ENCODE measurements around the gene URB2. TPM values are rescaled to one million over a fixed set of nuclear protein-coding genes. Genes with fewer than 3 reads are reported as not detected.

Gene URB2
- total and polyA plus RNA-seq, 2 experiments from 2014 or later, result 7.6 to 44.3 TPM

DNA sequence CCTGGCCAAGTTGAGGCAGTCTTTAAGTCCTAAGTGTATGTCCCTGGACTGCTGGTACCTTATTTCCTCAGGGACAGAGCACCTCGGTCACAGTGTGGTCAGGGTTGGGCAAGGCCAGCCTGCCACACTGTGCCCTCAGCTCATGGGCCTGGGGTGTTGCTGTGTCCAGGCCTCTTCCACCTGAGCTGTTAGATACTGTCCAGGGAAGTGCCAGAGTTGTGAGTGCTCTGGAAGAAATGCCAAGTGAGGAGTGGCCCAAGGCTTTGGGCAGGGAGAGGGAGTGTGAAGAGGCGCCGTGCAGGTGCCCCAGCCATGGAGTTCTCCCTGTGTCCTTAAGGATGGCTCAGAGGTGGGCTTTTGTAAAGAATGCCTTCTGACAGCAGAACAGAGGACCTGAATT, 15.3 kb downstream of the URB2 start (continued):
- TF ChIP-seq, protein P1, sequence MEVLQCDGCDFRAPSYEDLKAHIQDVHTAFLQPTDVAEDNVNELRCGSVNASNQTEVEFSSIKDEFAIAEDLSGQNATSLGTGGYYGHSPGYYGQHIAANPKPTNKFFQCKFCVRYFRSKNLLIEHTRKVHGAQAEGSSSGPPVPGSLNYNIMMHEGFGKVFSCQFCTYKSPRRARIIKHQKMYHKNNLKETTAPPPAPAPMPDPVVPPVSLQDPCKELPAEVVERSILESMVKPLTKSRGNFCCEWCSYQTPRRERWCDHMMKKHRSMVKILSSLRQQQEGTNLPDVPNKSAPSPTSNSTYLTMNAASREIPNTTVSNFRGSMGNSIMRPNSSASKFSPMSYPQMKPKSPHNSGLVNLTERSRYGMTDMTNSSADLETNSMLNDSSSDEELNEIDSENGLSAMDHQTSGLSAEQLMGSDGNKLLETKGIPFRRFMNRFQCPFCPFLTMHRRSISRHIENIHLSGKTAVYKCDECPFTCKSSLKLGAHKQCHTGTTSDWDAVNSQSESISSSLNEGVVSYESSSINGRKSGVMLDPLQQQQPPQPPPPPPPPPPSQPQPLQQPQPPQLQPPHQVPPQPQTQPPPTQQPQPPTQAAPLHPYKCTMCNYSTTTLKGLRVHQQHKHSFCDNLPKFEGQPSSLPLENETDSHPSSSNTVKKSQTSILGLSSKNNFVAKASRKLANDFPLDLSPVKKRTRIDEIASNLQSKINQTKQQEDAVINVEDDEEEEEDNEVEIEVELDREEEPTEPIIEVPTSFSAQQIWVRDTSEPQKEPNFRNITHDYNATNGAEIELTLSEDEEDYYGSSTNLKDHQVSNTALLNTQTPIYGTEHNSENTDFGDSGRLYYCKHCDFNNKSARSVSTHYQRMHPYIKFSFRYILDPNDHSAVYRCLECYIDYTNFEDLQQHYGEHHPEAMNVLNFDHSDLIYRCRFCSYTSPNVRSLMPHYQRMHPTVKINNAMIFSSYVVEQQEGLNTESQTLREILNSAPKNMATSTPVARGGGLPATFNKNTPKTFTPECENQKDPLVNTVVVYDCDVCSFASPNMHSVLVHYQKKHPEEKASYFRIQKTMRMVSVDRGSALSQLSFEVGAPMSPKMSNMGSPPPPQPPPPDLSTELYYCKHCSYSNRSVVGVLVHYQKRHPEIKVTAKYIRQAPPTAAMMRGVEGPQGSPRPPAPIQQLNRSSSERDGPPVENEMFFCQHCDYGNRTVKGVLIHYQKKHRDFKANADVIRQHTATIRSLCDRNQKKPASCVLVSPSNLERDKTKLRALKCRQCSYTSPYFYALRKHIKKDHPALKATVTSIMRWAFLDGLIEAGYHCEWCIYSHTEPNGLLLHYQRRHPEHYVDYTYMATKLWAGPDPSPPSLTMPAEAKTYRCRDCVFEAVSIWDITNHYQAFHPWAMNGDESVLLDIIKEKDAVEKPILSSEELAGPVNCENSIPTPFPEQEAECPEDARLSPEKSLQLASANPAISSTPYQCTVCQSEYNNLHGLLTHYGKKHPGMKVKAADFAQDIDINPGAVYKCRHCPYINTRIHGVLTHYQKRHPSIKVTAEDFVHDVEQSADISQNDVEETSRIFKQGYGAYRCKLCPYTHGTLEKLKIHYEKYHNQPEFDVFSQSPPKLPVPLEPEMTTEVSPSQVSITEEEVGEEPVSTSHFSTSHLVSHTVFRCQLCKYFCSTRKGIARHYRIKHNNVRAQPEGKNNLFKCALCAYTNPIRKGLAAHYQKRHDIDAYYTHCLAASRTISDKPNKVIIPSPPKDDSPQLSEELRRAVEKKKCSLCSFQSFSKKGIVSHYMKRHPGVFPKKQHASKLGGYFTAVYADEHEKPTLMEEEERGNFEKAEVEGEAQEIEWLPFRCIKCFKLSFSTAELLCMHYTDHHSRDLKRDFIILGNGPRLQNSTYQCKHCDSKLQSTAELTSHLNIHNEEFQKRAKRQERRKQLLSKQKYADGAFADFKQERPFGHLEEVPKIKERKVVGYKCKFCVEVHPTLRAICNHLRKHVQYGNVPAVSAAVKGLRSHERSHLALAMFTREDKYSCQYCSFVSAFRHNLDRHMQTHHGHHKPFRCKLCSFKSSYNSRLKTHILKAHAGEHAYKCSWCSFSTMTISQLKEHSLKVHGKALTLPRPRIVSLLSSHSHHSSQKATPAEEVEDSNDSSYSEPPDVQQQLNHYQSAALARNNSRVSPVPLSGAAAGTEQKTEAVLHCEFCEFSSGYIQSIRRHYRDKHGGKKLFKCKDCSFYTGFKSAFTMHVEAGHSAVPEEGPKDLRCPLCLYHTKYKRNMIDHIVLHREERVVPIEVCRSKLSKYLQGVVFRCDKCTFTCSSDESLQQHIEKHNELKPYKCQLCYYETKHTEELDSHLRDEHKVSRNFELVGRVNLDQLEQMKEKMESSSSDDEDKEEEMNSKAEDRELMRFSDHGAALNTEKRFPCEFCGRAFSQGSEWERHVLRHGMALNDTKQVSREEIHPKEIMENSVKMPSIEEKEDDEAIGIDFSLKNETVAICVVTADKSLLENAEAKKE (CRISPR knock-in tag; IDR thresholded peaks at IDR 0.05), result no peak
- TF ChIP-seq ZNF114 (CRISPR knock-in tag; IDR thresholded peaks at IDR 0.05), result no peak
- TF ChIP-seq JUNB (IDR thresholded peaks at IDR 0.05; ENCODE audit: unreplicated experiment), result no peak
- no peak for TF ChIP-seq ZNF331 (CRISPR knock-in tag; IDR thresholded peaks at IDR 0.05; ENCODE audit: low read depth)
- TF ChIP-seq STAT1 (IDR thresholded peaks at IDR 0.05; ENCODE audit: unreplicated experiment), result no peak
- TF ChIP-seq EZH2phosphoT487 (IDR thresholded peaks at IDR 0.05; ENCODE audit: unreplicated experiment), result no peak

DNA sequence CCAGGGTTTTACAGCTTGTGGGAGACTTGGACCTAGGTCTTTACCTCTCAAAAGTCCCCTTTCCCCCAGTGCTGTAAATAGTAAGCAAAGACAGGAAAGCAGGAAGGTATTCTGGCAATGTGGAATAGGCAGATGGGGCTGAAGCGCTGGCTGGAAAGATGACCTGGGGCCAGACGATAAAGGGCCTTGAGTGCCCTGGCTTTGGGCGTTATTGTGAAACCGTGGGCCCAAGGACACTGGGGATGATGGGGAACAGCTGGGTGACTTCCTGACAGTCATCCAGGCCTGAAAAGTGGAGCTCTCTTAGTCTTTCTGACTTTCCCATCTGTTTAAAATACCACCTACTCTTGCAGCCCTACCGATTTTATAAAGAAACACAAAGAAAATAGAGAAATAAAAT, 16.3 kb downstream of the URB2 start:
- no peaks in the 10 kb centered on the region for H3K9me2 ChIP-seq (ENCODE audit: insufficient read depth)
- ATAC-seq (no peak), DNase-seq (ENCODE audit: low spot score) (no peak)
- Mint-ChIP-seq H3K27ac (no peak overlapping the region), H3K4me1 (no peaks in the 10 kb centered on the region), H3K9me3 (no peaks in the 10 kb centered on the region), H3K4me3 (no peak overlapping the region), H3K36me3 (ENCODE audit: low read depth) (peaks cover 71% of the 10 kb centered on the region), H3K27me3 (ENCODE audit: insufficient read depth, low read depth, poor library complexity) (peaks cover 3% of the 10 kb centered on the region)
- peaks cover 24% of the 10 kb centered on the region for H4K20me1 ChIP-seq (replicated peaks; ENCODE audit: insufficient read depth)
- no peak overlapping the region for H2AFZ ChIP-seq
- H3K4me2 ChIP-seq, result no peak overlapping the region
- H3K27ac ChIP-seq (ENCODE audit: low read depth), result no peak overlapping the region
- H3K27me3 ChIP-seq (ENCODE audit: insufficient read depth), result no peaks in the 10 kb centered on the region
- H3K79me2 ChIP-seq (replicated peaks; ENCODE audit: insufficient read depth), result peaks cover 56% of the 10 kb centered on the region
- H3F3A ChIP-seq (replicated peaks; ENCODE audit: low read depth), result no peaks in the 10 kb centered on the region
- no peaks in the 10 kb centered on the region for H3K4me1 ChIP-seq (ENCODE audit: insufficient read depth)
- no peak overlapping the region for H3K4me3 ChIP-seq
- H3K36me3 ChIP-seq (ENCODE audit: insufficient read depth), result peaks cover 24% of the 10 kb centered on the region
- no peak for TF ChIP-seq CTCF (conservative IDR thresholded peaks at IDR 0.05; ENCODE audit: low read depth in 2 of 2)
- TF ChIP-seq POLR2AphosphoS5 (IDR thresholded peaks at IDR 0.05; ENCODE audit: low read depth), result no peak
- TF ChIP-seq STAT1 (IDR thresholded peaks at IDR 0.05; ENCODE audit: unreplicated experiment), result no peak
- no peak for TF ChIP-seq ZNF114 (CRISPR knock-in tag; IDR thresholded peaks at IDR 0.05)
- no peak for TF ChIP-seq JUNB (IDR thresholded peaks at IDR 0.05; ENCODE audit: unreplicated experiment)
- TF ChIP-seq ETS1 (IDR thresholded peaks at IDR 0.05), result no peak
- no peak for TF ChIP-seq ZNF331 (CRISPR knock-in tag; IDR thresholded peaks at IDR 0.05; ENCODE audit: low read depth)
- no peak for TF ChIP-seq NANOG (IDR thresholded peaks at IDR 0.05; ENCODE audit: borderline replicate concordance)
- TF ChIP-seq EZH2 (IDR thresholded peaks at IDR 0.05; ENCODE audit: low read depth, unreplicated experiment), result no peak
- TF ChIP-seq, protein P2, sequence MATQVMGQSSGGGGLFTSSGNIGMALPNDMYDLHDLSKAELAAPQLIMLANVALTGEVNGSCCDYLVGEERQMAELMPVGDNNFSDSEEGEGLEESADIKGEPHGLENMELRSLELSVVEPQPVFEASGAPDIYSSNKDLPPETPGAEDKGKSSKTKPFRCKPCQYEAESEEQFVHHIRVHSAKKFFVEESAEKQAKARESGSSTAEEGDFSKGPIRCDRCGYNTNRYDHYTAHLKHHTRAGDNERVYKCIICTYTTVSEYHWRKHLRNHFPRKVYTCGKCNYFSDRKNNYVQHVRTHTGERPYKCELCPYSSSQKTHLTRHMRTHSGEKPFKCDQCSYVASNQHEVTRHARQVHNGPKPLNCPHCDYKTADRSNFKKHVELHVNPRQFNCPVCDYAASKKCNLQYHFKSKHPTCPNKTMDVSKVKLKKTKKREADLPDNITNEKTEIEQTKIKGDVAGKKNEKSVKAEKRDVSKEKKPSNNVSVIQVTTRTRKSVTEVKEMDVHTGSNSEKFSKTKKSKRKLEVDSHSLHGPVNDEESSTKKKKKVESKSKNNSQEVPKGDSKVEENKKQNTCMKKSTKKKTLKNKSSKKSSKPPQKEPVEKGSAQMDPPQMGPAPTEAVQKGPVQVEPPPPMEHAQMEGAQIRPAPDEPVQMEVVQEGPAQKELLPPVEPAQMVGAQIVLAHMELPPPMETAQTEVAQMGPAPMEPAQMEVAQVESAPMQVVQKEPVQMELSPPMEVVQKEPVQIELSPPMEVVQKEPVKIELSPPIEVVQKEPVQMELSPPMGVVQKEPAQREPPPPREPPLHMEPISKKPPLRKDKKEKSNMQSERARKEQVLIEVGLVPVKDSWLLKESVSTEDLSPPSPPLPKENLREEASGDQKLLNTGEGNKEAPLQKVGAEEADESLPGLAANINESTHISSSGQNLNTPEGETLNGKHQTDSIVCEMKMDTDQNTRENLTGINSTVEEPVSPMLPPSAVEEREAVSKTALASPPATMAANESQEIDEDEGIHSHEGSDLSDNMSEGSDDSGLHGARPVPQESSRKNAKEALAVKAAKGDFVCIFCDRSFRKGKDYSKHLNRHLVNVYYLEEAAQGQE (IDR thresholded peaks at IDR 0.05; ENCODE audit: unreplicated experiment), result no peak
- no peak for TF ChIP-seq EZH2phosphoT487 (IDR thresholded peaks at IDR 0.05; ENCODE audit: unreplicated experiment)
